Left ventricle myocardium inferior (tissue), 1 donor: ENCODE results near the gene ELMO1. TPM values are rescaled to one million over a fixed set of nuclear protein-coding genes. Genes with fewer than 3 reads are reported as not detected.

Experiments
- DNase-seq: peaks from one replicate; pipeline ENCODE4 v3.0.0-alpha.2; 2020
- H3K27ac ChIP-seq: fragments of 200-600 bp; replicated peaks from 2 replicates; pipeline ENCODE4 v1.8.0; 2021
- H3K27me3 ChIP-seq: fragments of 200-600 bp; 2 replicates; pipeline ENCODE4 v1.8.0; 2021; ENCODE audit warnings: low read depth
- H3K36me3 ChIP-seq: fragments of 200-600 bp; 2 replicates; pipeline ENCODE4 v1.8.0; 2021
- H3K4me1 ChIP-seq: fragments of 200-600 bp; 2 replicates; pipeline ENCODE4 v1.8.0; 2021
- H3K4me3 ChIP-seq: fragments of 200-600 bp; 2 replicates; pipeline ENCODE4 v1.8.0; 2021; ENCODE audit warnings: mild to moderate bottlenecking, moderate library complexity
- H3K9me3 ChIP-seq: fragments of 200-600 bp; replicated peaks from 2 replicates; pipeline ENCODE4 v1.8.0; 2021
- CTCF ChIP-seq: fragments of 200-600 bp; IDR thresholded peaks from 2 replicates; pipeline ENCODE4 v1.8.0; 2021; ENCODE audit warnings: antibody characterized with exemption, mild to moderate bottlenecking, borderline replicate concordance
- intact Hi-C: fragments of 100-400 bp; cut with micrococcal nuclease; formaldehyde crosslinking; loops from one replicate; pipeline ENCODE4 v1.11.0; 2022
- total RNA-seq: library from RNA; stranded (reverse); fragmentation: NEBNext Ultra II Directional; extraction: Animal tissue kit (Norgen Biotek cat#: 25700); gene quantifications from one replicate; pipeline ENCODE4 v1.2.1, GENCODE V29; 2021
- donor health status: DM: no; HTN: yes; CAD: no; lungs with severe emphysema.

Gene ELMO1
- total RNA-seq, 1 donor from 2014 or later = 10.0 TPM

- Histone ChIP-seq H3K4me1 (peaks cover 39% of the 10 kb centered on the region), H3K9me3 (no peaks in the 10 kb centered on the region), H3K27ac (peak overlapping the region; percentile 13), H3K27me3 (no peaks in the 10 kb centered on the region), H3K36me3 (no peaks in the 10 kb centered on the region), H3K4me3 (no peak overlapping the region)
- no peak for DNase-seq
- TF ChIP-seq CTCF = no peak
- intact Hi-C loops = no loop called here
Observed at GRCh38 chr7:37363536-37364491, 84.8 kb downstream of the ELMO1 start.

- intact Hi-C loops = no loop called here
- no peak overlapping the region for H3K4me3 ChIP-seq
- no peaks in the 10 kb centered on the region for H3K9me3 ChIP-seq
- TF ChIP-seq CTCF = no peak
- H3K4me1 ChIP-seq = peaks cover 39% of the 10 kb centered on the region
- H3K27ac ChIP-seq = no peak overlapping the region
- no peaks in the 10 kb centered on the region for H3K27me3 ChIP-seq
- DNase-seq = no peak
- H3K36me3 ChIP-seq = no peaks in the 10 kb centered on the region
Observed at GRCh38 chr7:37362802-37363201, 85.9 kb downstream of the ELMO1 start.

- no peaks in the 10 kb centered on the region for H3K36me3 ChIP-seq
- intact Hi-C loops = no loop called here
- no peak overlapping the region for H3K27ac ChIP-seq
- H3K27me3 ChIP-seq = no peaks in the 10 kb centered on the region
- peaks cover 62% of the 10 kb centered on the region for H3K4me1 ChIP-seq
- H3K4me3 ChIP-seq = no peak overlapping the region
- DNase-seq = no peak
- no peaks in the 10 kb centered on the region for H3K9me3 ChIP-seq
- no peak for TF ChIP-seq CTCF
Observed at GRCh38 chr7:37360484-37360883, 88.2 kb downstream of the ELMO1 start.

- Histone ChIP-seq H3K27ac (no peak overlapping the region), H3K4me1 (peaks cover 63% of the 10 kb centered on the region), H3K9me3 (no peaks in the 10 kb centered on the region), H3K4me3 (no peak overlapping the region), H3K36me3 (no peaks in the 10 kb centered on the region), H3K27me3 (no peaks in the 10 kb centered on the region)
- no peak for TF ChIP-seq CTCF
- no peak for DNase-seq
- intact Hi-C loops = no loop called here
Observed at GRCh38 chr7:37359662-37360444, 88.8 kb downstream of the ELMO1 start.

- H3K27me3 ChIP-seq = no peaks in the 10 kb centered on the region
- DNase-seq = no peak
- intact Hi-C loops = no loop called here
- H3K36me3 ChIP-seq = no peaks in the 10 kb centered on the region
- TF ChIP-seq CTCF = no peak
- no peaks in the 10 kb centered on the region for H3K9me3 ChIP-seq
- H3K4me1 ChIP-seq = peaks cover 63% of the 10 kb centered on the region
- H3K27ac ChIP-seq = peak overlapping the region; percentile 8
- H3K4me3 ChIP-seq = no peak overlapping the region
Observed at GRCh38 chr7:37359180-37359579, 89.5 kb downstream of the ELMO1 start.
